HG03575 (cell line): ENCODE measurements around the gene XPO5.
"Not testable (repeated sequence)": the region's sequence is repeated elsewhere in the genome, so short reads cannot be mapped to it uniquely, and the experiment has no call there.

Experiments
- ATAC-seq: cut with Tn5 transposase; IDR thresholded peaks from one replicate; pipeline ENCODE4 v1.9.1; 2021; ENCODE audit not compliant: unreplicated experiment, insufficient number of reproducible peaks, low FRiP score; ENCODE audit errors: extremely low read depth

Gene XPO5

DNA sequence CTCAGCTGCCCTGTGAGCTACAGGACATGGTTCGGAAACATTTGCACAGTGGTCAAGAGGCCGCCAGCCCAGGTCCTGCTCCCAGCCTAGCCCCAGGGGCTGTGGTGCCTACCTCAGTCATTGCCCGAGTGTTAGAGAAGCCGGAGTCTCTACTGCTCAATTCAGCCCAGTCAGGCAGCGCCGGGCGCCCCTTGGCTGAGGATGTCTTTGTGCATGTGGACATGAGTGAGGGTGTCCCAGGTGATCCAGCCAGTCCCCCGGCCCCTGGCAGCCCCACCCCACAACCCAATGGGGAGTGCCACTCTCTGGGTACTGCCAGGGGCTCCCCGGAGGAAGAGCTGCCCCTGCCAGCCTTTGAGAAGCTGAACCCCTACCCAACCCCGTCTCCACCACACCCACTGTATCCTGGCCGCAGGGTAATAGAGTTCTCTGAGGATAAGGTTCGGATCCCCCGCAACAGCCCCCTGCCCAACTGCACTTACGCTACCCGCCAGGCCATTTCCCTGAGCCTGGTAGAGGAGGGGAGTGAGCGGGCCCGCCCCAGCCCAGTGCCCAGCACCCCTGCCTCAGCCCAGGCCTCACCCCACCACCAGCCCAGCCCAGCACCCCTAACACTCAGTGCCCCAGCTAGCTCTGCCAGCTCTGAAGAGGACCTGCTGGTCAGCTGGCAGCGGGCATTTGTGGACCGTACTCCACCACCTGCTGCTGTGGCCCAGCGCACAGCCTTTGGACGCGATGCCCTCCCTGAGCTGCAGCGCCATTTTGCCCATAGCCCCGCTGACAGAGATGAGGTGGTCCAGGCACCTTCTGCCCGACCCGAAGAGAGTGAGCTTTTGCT, 70.9 kb downstream of the XPO5 start:
- no peak for ATAC-seq

DNA sequence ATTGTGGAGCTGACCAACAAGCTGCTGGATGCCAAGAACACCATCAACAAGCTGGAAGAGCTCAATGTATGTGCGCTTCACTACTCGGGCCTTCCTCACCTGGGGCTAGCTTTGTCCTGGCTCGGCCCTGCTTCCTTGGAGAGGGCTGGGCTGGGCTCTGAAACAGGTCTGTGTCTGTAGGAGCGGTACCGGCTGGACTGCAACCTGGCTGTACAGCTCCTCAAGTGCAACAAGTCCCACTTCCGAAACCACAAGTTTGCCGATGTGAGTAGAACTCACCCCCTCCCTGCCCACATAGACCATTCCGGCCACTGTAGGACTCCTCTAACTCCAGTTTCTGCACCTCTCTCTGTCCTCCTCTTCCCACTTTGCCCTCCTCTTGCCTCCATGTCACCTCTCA, 72.4 kb downstream of the XPO5 start:
- no peak for ATAC-seq

DNA sequence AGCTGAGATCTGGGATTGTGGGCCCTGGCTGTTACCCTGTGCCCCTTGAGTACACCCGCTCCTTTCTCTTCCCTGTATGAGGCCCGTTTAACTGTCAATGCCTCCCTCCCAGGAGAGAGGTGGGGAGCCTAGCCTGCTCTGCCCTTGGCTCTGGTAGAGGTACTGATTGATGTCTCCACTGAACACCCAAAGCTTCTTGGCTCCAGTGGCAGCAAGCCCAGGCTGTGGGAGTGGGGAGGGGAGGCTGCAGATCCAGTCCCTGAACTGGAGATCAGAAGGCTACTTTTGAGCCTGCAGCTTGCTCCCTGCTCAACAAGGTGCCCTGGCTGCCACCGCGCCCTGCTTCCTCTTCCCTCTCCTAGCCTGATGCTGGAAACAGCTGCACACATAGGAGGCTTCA, 73.2 kb downstream of the XPO5 start:
- ATAC-seq = no peak

DNA sequence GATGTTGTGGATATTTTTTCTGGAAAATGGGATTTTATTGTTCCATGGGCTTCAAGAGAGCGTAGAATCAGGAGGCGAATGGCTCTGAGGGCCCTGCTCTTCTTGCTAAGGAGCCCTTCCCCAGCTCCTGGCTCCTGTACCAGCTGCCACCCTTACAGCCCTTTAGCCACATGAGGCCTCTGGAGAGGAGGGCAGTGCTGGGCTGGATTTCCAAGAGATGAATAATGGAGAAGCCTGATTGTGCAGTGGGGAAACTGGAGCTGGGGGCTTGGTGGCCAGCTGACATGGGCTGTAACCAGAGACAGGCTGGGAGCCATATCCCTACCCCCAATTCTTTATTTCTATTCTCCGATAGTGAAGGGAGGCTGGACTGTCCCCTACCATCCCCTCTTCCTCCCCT, 74.9 kb downstream of the XPO5 start:
- no peak for ATAC-seq

DNA sequence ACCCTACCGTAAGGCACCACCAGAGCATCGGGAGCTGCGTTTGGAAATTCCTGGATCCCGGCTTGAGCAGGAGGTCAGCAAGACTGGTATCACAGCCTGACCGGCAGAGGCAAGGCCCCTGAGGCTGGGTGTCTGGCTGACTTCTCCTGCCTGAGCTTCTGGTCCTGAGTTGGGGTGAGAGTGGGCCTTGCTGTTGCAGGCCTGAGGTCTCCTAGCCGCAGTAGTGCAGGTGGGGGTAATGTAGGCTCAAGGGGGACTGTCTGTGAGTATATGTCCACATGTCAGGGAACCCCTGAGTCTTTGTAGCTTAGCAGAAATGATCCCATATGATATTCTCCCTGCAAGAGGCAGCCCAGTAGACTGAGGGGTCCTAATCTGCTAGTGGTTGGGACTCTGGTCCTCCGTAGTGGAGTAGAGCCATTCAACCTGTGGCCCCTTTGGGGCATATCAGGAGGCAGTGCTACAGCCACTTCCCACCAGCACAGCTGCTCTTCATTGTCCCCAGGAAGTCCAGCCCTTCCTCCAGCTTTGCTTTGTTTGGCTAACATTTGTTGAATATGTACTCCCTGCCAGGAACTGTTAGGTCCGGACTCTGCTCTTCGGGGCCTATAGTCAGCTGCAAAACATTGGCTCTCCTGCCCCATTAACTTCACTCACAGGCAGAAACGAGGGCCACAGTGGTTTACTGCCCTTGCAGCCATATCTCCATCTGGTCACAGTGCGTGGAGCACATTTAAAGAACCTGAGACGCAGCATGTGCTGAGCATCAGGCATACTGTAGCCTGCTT, 76.6 kb downstream of the XPO5 start:
- ATAC-seq = no peak

DNA sequence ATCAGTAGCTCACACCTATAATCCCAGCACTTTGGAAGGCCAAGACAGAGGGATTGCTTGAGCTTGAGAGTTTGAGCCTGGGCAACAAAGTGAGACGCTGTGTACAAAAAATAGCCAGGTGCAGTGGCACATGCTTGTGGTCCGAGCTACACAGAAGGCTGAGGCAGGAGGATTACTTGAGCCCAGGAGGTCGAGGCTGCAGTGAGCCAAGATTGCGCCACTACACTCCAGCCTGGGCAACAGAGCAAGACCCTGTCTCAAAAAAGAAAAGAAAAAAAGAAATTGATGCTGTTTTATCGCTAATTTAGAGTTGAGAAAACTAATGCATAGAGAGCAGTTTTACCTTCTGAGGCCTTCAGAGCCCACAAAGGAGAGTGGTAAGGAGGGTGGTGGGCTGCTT, 77.5 kb downstream of the XPO5 start:
- ATAC-seq = not testable (repeated sequence)

DNA sequence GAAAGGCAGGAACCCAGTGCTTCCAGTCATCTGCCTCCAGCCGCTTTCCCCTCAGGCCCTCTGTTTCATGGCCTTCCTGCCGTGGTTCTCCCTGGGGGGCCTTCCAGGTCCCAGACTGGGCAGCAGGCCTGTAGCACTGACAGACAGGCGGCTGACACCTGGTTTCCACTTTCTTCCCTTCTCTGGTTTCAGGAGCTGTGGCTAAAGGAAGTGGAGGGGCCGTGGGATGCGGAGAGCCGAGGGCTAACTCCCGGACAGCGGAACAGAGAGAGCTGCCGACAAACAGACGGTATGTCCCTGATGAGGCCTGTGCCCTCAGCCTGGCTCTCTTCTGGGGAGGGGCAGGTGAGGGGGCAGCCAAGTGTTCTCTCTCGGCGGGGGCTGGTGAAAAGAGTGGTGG, 78.1 kb downstream of the XPO5 start:
- no peak for ATAC-seq

DNA sequence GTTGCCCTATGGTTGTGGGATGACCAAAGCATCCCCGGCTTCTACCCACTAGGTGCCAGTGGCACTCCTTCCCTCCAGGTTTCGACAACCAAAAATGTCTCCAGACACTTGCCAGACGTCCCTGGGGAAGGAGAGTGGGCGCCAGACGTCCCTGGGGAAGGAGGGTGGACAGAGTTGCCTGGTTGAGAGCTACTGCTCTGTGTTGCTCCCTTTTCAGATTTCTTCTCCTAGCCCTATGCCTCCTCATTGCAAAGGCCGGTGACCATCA, 78.8 kb downstream of the XPO5 start:
- ATAC-seq = no peak

DNA sequence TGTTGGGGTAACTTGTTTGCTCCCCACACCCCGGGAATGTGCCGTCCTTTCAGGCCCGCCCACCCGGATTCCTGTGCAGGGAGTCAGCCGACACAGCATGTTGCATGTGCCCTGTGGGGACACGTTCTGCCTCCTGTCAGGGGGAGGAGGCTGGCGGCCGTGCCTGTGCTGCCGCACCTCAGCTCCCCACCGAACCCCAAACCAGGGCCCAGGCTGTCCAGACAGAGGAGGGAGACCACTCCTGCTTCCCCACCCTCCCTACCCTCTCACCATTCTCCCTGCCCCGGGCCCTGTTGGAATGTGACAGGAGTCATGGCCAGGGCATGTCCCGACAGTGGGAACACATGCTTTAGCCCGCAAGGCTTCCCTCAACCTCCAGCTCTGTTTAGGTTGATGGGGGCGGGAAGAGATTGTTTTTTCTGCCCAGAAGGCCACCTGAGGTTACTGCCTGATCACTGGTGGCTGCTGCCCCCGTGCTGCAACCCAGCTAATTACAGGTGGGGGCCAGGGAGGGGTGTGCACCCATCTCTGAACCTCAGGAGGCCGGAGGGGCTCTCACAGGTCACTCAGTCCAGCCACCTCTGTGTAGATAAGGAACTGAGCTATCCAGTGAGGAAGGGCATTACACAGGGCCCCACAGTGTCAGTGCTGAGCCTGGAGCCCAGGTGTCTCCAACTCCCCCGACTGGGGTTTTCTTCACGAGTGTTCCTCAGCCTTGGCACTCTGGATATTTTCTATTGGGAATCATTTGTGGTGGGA, 79.3 kb downstream of the XPO5 start:
- no peak for ATAC-seq

DNA sequence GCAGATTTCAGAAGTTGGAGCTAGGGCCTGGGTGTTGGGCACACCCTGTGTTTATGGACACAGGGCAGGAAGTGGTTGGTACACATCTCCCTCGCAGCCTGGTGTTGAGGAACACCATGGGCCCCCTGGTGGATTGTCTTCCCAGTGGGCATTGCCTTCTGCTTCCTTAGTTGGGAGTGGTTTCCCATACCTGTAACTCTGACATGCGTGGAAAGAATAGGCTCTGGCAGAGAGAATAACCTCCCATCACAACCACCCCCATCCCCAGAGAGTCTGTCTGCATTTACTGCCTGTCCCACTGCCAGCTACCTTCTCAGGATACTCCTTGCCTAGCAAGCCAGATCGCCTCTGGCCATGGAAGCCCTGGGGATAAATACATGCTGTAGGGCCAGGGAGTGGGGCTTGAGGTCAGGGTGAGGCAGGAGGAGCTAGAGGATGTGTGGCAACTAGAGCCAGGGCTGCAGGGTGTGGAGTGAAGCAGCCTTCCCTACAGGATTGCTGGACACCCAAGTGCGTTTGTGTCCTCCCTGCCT, 80.4 kb downstream of the XPO5 start:
- ATAC-seq = no peak

DNA sequence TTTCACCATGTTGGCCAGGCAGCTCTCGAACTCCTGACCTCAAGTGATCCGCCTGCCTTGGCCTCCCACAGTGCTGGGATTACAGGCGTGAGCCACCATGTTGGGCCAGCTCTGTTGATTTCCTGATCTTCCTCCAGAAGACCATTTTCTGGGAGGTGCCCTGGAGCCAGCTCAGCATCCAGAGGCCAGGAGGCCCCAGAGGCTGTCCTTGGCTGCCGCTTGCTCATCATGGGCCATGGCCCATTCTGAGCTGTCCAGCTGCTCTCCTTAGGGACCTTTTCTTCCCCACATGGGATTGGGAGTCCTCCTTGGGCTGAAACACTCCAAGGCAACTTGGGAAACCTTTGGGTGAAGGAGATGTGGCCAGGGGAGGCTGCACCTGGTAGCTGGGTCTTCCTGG, 81.1 kb downstream of the XPO5 start:
- ATAC-seq = no peak

DNA sequence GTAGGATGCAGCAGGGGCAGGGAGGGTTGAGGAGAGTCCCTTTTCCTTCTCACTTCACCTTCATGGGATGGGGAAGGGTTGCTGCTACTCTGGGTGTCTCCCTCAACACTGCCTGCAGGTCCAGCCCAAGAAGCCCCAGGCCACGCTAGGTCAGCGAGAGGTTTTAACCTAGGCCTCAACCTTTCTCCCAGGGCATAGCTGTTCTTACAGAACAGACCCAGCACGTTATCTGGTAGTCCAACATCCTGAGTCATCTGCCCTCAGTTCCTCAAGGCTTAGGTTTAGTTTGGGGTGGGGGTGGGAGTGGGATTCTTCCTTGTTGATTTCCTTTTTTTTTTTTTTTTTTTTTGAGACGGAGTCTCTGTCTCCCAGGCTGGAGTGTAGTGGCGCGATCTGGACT, 81.5 kb downstream of the XPO5 start:
- no peak for ATAC-seq

DNA sequence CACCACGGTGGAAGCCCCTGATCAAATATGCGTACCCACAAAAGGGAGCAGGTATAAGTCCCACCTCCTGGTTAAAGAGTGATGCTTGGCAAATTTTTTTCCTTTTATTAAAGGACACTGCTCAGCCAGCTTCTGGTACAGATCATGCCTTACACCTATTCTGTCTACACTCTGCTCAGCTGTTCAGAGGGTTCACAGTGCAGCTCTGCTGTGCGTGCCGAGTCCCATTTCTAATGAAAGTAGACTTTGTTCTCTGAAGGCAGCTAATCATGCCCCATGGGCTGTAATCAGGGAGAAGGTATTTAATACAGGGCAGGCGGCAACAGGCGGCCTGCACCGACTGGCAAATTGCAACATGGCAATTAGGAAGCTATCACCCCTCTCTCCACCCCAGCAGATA, 82.0 kb downstream of the XPO5 start:
- ATAC-seq = no peak

DNA sequence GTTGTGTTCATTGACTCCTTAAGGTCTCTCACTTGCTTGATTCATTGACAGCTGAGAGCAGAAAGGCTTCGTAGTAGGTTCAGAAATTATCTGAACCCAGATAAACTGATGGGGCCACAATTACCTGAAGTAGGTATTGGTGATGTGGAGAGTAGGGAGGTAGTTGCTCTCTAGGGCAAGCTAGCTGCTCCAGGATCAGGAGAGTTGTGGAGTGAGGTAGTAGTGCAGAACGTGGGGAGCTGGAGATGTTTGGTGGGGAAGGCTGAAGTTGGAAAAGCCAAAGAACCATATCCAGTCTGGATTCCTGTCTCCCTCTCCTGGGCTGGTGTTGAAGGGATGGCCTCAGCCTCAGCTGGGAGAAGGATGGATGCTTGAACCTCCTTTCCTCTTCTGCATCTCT, 82.6 kb downstream of the XPO5 start:
- ATAC-seq = no peak

DNA sequence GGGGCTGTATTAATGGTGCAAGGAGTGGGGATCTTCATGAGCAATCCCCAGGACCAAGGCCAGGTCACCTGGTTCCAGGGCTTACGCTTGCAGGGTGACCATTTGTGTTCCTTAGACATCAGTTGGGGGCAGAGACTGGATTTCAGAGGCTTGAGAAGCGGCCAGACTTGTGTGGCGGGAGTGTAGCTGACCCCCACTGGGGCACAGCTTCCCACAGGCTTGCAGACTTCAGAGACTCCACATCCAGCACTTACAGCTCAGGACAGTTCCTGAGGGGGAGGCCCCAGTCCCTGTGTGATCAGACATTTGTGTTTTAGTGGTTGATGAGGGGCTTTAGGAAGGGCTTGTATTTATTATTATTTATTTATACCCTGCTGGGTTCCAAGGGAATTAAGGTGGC, 83.2 kb downstream of the XPO5 start:
- no peak for ATAC-seq

DNA sequence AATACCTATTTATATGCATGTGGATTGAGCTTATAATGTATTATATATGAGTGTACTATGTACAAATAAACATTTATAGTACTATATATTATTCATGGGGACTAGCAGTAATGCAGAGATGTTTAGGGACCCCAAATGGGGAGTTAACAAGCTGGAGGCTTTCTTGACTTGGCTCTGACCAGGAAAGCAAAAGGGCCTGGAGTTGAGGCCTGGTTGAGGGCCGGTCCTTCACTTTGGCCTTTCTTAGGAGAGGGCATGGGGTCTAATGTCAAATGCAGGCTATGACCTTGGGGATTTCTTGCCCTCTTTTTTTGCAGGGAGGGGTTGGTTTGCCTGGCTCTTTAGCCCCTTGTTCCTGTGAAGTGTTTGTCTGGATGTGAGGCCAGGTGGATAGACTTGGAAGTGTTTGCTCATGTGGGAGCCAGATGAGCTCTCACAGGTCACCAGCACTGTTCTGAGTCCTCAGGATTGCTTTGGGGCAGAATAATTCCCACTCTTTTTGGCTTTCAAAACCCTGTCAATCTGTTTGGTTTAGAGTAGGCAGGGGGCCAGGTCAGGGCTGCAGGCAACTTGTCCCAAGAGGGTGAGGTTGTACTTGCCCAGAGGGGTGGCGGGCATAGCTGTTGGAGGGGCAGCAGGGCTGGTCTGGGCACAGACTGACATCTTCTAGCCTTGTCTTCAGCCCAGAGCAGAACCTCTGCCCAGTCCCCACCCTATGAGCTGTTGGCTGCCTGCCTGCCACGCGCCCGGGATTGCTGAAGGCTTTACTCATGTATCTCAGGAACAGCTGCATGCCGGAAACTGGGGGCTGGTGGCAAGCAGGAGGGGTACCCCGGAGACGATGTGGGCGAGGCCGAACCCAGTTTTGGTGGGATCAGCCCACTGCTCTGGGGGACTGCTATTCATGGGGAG, 83.8 kb downstream of the XPO5 start:
- no peak for ATAC-seq

DNA sequence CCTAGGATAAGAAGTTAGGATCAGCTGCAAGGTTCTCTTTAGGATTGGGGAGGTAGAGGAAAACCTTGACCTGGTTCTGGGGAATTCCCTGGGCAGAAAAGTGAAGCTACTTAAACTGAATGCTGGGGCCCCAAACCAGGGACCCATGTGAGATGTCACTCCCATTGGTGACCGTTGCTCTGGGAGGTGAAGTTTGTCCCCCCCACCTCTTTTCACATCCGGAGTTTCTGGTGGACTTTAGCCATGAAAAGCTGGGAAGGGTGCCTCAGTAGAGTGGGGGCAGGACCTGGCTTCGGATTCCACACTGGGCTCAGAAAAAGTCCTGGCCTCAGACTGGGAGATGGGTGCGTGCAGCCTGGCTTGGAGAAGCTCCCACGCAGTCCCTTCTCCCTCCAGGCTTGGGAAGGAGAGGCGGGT, 85.3 kb downstream of the XPO5 start:
- ATAC-seq = no peak

DNA sequence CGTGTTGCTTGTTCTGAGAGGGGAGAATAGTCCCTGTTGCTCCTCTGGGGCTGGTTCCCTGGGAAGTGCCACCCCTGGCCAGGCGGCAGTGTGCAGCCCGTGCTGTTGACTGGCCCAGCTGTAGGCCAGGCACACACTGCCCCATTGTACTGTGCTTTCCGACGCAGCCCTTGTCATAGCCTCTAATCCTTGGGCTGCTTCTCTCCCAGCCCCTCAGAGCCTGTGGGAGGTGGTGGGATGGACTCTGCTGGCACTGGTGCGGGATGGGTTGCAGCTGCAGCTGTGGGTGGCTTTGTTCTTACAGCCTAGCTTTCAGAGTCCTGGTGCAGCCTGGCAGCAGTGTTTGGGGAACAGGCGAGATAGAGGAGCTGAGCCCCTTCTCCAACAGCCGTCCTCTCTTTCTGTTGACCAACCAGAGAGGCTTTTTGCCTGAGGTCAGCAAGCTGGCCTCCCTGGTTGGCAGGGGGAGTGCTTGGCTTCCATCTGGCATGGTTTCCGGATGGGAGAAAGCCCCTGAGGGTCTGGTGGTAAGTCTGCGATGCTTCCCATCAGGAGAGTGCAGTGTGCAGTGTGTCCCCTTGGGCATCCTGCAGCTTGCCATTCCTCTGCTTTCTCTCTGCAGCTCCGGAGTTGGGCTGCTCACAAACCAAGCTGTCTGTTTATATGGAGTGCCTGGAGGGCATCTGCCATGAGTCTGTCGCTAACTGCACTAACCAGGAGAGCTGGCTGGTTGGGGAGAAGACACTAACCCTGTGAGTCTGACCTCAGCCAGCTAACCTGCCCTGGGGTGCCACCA, 86.4 kb downstream of the XPO5 start:
- ATAC-seq = no peak
